ENCODE results near the gene BCL6B.
A peak's percentile ranks its signal among the peaks of the same experiment; 100 is the strongest.
"Not testable (repeated sequence)": the region's sequence is repeated elsewhere in the genome, so short reads cannot be mapped to it uniquely, and the experiment has no call there.

The BCL6B gene

GRCh38 chr17:7029096-7029495, 6.2 kb downstream of the BCL6B start:
- no peak for DNase-seq (ENCODE audit: low spot score)

GRCh38 chr17:7029659-7030058, 6.8 kb downstream of the BCL6B start:
- no peak for DNase-seq (ENCODE audit: low spot score)

- no peak for DNase-seq (ENCODE audit: low spot score)
Measured at GRCh38 chr17:7034955-7035590, 12.2 kb downstream of the BCL6B start.

- DNase-seq (ENCODE audit: low spot score): peak; percentile 97
Measured at GRCh38 chr17:7035591-7036368, 12.9 kb downstream of the BCL6B start, which contains the start of gene SLC16A13. Gene SLC16A13, plus strand, starts transcription at chr17:7036015. Its CDS starts 368 bp downstream, at chr17:7036383.

- DNase-seq (ENCODE audit: low spot score): no peak
Measured at GRCh38 chr17:7038025-7038862, 15.4 kb downstream of the BCL6B start.

- no peak for DNase-seq (ENCODE audit: low spot score)
Measured at GRCh38 chr17:7039832-7040231, 17.0 kb downstream of the BCL6B start.

- DNase-seq (ENCODE audit: low spot score): no peak
Measured at GRCh38 chr17:7041607-7042500, 19.0 kb downstream of the BCL6B start.

- DNase-seq (ENCODE audit: low spot score): no peak
Measured at GRCh38 chr17:7042501-7043181, 19.8 kb downstream of the BCL6B start.

GRCh38 chr17:7043182-7043496, 20.3 kb downstream of the BCL6B start:
- DNase-seq (ENCODE audit: low spot score): no peak

GRCh38 chr17:7043497-7044198, 20.8 kb downstream of the BCL6B start, which contains the start of gene SLC16A11:
Gene SLC16A11, minus strand, starts transcription at chr17:7044092. Its CDS starts 579 bp downstream, at chr17:7043513.
- DNase-seq (ENCODE audit: low spot score): no peak

- peak; percentile 79 for DNase-seq (ENCODE audit: low spot score)
Measured at GRCh38 chr17:7045492-7046126, 22.8 kb downstream of the BCL6B start.

GRCh38 chr17:7046127-7046724, 23.4 kb downstream of the BCL6B start:
- DNase-seq (ENCODE audit: low spot score): peak; percentile 88

GRCh38 chr17:7046725-7047397, 24.0 kb downstream of the BCL6B start:
- peak; percentile 74 for DNase-seq (ENCODE audit: low spot score)

- no peak for DNase-seq (ENCODE audit: low spot score)
Measured at GRCh38 chr17:7047566-7047965, 24.7 kb downstream of the BCL6B start.

- DNase-seq (ENCODE audit: low spot score): no peak
Measured at GRCh38 chr17:7048968-7049367, 26.1 kb downstream of the BCL6B start.

GRCh38 chr17:7050583-7050982, 27.7 kb downstream of the BCL6B start:
- DNase-seq (ENCODE audit: low spot score): not testable (repeated sequence)

GRCh38 chr17:7056386-7056785, 33.5 kb downstream of the BCL6B start:
- no peak for DNase-seq (ENCODE audit: low spot score)

GRCh38 chr17:7058831-7059447, 36.1 kb downstream of the BCL6B start:
- DNase-seq (ENCODE audit: low spot score): no peak

Data from LoVo (cell line).